ENCODE results near the gene NPLOC4.

The NPLOC4 gene

GRCh38 chr17:81561494-81561885, 75.4 kb downstream of the NPLOC4 start:
- Mint-ChIP-seq H3K4me3 (no peak overlapping the region), H3K27ac (ENCODE audit: low read depth) (no peak overlapping the region), H3K27me3 (no peaks in the 10 kb centered on the region), H3K4me1 (no peaks in the 10 kb centered on the region), H3K9me3 (no peaks in the 10 kb centered on the region), H3K36me3 (ENCODE audit: insufficient read depth) (peaks cover 34% of the 10 kb centered on the region)
- ATAC-seq (replicated peaks; ENCODE audit: extremely low read depth, poor library complexity, severe bottlenecking) (no peak), DNase-seq (ENCODE audit: low spot score in 2 of 2) (no peak)

DNA sequence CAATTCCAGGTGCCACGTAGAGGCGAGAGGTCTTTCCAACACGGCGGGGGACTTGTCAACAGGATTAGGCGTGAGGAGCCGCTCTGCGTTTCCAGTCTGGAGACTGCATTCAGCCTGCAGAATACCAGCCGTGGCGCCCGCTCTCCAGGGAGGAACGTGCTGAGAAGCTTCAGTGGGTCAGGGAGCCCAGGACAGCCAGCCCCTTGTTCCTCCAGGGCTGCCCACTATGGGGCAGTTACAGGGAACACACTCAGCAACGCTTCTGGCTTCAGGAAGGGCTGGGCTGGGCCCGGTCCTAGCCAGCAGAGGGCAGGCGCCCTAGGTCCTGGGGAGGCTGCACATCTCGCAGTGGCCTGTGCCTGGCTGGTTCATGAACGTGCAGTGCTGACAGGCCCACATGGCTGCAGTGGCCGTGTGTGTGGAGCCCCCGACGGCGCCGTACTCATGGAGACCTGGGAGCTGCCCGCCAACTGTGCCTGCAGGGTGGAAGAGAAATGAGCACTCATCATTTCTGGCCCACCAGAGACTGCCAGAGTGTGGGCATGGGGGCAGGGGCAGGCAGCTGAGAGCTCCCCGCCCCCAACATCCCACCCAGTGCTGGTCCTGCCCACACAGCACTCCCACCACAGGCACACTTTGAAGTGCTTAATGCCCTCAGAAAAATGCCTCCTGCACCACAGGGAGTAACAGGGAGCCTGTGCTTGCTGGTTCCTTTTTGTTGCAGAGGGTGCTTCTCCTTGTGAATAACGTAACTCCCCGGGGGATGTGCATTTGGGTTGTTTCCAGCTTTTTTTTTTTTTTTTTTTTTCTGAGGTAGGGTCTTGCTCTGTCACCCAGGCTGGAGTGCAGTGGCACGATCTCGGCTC, 77.7 kb downstream of the NPLOC4 start:
- H3K4me1 Mint-ChIP-seq: peaks cover 2% of the 10 kb centered on the region
- no peaks in the 10 kb centered on the region for H3K9me3 Mint-ChIP-seq
- ATAC-seq (replicated peaks; ENCODE audit: extremely low read depth, poor library complexity, severe bottlenecking): no peak
- no peak overlapping the region for H3K4me3 Mint-ChIP-seq
- H3K27me3 Mint-ChIP-seq: no peaks in the 10 kb centered on the region
- H3K27ac Mint-ChIP-seq (ENCODE audit: low read depth): no peak overlapping the region
- DNase-seq (ENCODE audit: low spot score in 2 of 2): no peak
- peaks cover 23% of the 10 kb centered on the region for H3K36me3 Mint-ChIP-seq (ENCODE audit: insufficient read depth)

- H3K27ac Mint-ChIP-seq (ENCODE audit: low read depth): no peak overlapping the region
- H3K27me3 Mint-ChIP-seq: no peaks in the 10 kb centered on the region
- DNase-seq (ENCODE audit: low spot score in 2 of 2) (no peak), ATAC-seq (replicated peaks; ENCODE audit: extremely low read depth, poor library complexity, severe bottlenecking) (no peak)
- H3K4me1 Mint-ChIP-seq: peaks cover 13% of the 10 kb centered on the region
- H3K4me3 Mint-ChIP-seq: no peak overlapping the region
- no peaks in the 10 kb centered on the region for H3K9me3 Mint-ChIP-seq
- peaks cover 24% of the 10 kb centered on the region for H3K36me3 Mint-ChIP-seq (ENCODE audit: insufficient read depth)
These were observed 78.8 kb downstream of the NPLOC4 start for GRCh38 chr17:81558115-81558468.

GRCh38 chr17:81557276-81558114, 79.4 kb downstream of the NPLOC4 start:
- Mint-ChIP-seq H3K4me1 (peaks cover 16% of the 10 kb centered on the region), H3K27ac (ENCODE audit: low read depth) (no peak overlapping the region), H3K36me3 (ENCODE audit: insufficient read depth) (peaks cover 26% of the 10 kb centered on the region), H3K9me3 (no peaks in the 10 kb centered on the region), H3K4me3 (no peak overlapping the region), H3K27me3 (no peaks in the 10 kb centered on the region)
- no peak for ATAC-seq (replicated peaks; ENCODE audit: extremely low read depth, poor library complexity, severe bottlenecking)
- DNase-seq (ENCODE audit: low spot score in 2 of 2): no peak

DNA sequence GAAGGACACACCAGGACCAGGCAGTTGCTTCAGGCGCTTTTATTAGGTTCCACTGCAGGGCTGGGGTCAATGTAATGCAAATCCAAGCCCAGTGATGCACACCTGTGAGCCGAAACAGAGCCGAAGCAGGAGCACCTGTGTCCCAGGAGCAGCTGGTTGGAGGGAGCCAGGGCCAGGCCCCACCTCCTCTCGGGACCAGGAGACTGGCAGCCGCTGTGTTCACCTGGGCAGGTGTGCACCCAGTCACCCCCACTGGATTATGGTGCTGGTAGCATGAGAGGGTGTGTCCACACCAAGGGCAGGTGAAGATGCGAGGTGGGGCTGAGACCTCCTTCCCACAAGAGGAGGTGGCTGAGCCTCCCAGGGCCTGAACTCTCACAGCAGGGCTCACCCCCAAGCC, 80.0 kb downstream of the NPLOC4 start:
- Mint-ChIP-seq H3K4me3 (no peak overlapping the region), H3K27me3 (no peaks in the 10 kb centered on the region), H3K27ac (ENCODE audit: low read depth) (no peak overlapping the region), H3K9me3 (no peaks in the 10 kb centered on the region), H3K36me3 (ENCODE audit: insufficient read depth) (peaks cover 25% of the 10 kb centered on the region), H3K4me1 (peaks cover 16% of the 10 kb centered on the region)
- ATAC-seq (replicated peaks; ENCODE audit: extremely low read depth, poor library complexity, severe bottlenecking) (no peak), DNase-seq (ENCODE audit: low spot score in 2 of 2) (no peak)

DNA sequence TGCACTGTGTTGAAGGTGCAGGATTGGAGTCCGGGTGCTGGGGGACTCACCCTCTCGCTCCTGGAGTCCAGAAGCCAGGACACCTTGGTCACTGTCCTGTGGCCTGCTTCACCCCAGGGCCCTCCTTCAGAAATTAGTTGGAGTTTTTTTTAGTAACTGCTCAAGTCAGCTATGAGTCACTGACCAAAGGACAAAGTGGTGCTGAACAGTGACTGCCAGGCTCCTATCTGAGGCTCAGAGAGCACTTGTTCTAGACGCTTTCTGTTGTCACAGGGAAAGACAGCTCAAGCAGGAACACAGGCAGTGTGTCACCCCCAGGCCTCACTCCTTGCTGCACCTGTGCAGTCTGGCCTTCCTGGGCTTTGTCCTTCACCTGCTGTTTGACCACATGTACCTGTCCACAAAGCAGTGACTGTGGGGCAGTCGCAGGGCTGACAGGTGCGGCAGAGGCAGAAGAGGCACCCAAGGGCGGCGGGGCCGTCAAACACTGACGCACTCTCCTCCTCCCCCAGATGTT, 80.7 kb downstream of the NPLOC4 start:
- Mint-ChIP-seq H3K27ac (ENCODE audit: low read depth) (no peak overlapping the region), H3K27me3 (no peaks in the 10 kb centered on the region), H3K36me3 (ENCODE audit: insufficient read depth) (peaks cover 24% of the 10 kb centered on the region)

GRCh38 chr17:81553616-81554181, 83.2 kb downstream of the NPLOC4 start:
- peak overlapping the region; percentile 91 for H3K27ac Mint-ChIP-seq (ENCODE audit: low read depth)
- H3K4me1 Mint-ChIP-seq: peaks cover 32% of the 10 kb centered on the region
- no peaks in the 10 kb centered on the region for H3K9me3 Mint-ChIP-seq
- peaks cover 26% of the 10 kb centered on the region for H3K36me3 Mint-ChIP-seq (ENCODE audit: insufficient read depth)
- peak overlapping the region; percentile 84 for H3K4me3 Mint-ChIP-seq
- DNase-seq (ENCODE audit: low spot score in 2 of 2): no peak
- no peaks in the 10 kb centered on the region for H3K27me3 Mint-ChIP-seq
- ATAC-seq (replicated peaks; ENCODE audit: extremely low read depth, poor library complexity, severe bottlenecking): no peak

More for the DNA sequence above, 80.7 kb downstream of the NPLOC4 start:
- ATAC-seq (replicated peaks; ENCODE audit: extremely low read depth, poor library complexity, severe bottlenecking) (no peak), DNase-seq (ENCODE audit: low spot score in 2 of 2) (no peak)
- Mint-ChIP-seq H3K4me1 (peaks cover 20% of the 10 kb centered on the region), H3K4me3 (no peak overlapping the region), H3K9me3 (no peaks in the 10 kb centered on the region)

DNA sequence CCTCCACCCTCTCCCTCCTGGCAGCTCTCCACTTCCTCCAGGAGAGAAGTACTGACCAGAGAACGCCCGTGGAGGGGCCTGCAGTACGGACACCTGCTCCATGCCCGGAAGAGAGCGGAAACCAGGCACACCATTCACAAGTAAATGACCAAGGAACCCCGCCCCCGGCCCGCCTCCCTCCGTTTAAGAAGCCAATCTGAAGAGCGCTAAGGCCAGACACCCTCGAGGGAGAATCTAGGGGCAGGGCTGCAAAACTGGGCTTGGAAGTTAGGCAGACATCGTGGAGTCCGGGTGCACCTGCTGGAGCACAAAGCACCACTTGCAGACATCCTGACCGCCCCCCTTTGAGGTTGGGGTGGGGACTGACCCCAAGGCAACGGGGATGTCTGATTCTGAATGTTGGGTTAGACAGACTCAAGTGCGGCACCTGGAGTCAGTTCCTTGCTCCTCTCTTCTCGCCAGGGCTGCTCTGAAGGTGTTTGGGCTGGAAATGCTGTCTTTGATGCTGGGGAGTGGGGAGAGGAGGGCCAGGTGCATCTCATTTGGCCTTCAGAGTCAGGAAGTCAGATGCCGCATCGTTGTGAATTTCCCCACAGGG, 83.8 kb downstream of the NPLOC4 start:
- ATAC-seq (replicated peaks; ENCODE audit: extremely low read depth, poor library complexity, severe bottlenecking): peak; percentile 81

DNA sequence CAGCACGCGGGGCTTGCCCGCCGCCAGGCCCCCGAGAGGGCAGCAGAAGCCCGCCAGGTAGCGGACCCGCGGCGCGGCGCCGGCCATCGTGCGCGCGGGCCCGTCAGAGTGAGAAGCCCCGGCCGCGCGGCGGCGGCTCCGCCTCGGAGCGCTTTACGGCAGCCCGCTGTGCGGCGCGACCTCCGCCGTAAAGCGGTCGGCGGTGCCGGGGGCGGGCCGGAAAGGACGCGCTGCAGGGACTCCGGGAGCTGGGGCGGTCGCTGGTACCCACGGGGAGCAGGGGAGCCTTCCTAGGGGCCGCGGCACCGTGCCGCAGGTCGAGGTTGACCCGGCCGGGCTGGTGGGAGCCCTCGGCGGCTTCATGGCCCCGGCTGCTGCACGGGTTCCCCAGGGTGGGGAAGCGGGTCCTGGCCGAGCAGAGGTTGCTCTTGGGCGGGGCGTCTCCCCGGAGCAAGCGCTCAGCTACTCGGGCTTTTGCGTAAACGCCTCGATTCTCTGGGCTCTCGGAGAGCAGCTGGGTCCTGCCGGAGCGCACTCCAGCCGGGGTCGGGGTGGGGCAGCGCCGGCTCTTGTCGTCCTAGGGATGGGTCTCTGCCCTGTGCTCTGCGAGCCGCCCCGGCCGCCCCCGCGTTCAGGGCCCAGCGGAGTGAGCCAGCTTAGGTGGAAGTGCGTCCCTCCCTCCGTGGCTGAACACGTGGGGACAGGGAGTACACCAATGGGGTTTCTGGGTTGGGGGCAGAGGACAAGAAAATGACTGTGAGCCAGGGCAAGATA, 84.5 kb downstream of the NPLOC4 start, which contains the start of gene FAAP100:
FAAP100 (minus strand) TSS at position 110 of the 774 bp plus-strand sequence; CDS start at position 87, 23 bp downstream.
- Mint-ChIP-seq H3K27me3 (no peaks in the 10 kb centered on the region), H3K27ac (ENCODE audit: low read depth) (peak within 1 kb of the TSS; percentile 91), H3K4me3 (peak within 1 kb of the TSS; percentile 84), H3K36me3 (ENCODE audit: insufficient read depth) (peaks cover 25% of the 10 kb centered on the region), H3K4me1 (peaks cover 32% of the 10 kb centered on the region), H3K9me3 (no peaks in the 10 kb centered on the region)
- peak; percentile 59 for ATAC-seq (replicated peaks; ENCODE audit: extremely low read depth, poor library complexity, severe bottlenecking)
- peak; percentile 70 to 74 for DNase-seq (ENCODE audit: low spot score in 2 of 2)

More for the DNA sequence above, 83.8 kb downstream of the NPLOC4 start:
- peaks cover 32% of the 10 kb centered on the region for H3K4me1 Mint-ChIP-seq
- H3K27ac Mint-ChIP-seq (ENCODE audit: low read depth): peak overlapping the region; percentile 91
- no peaks in the 10 kb centered on the region for H3K9me3 Mint-ChIP-seq
- peak; percentile 39 to 48 for DNase-seq (ENCODE audit: low spot score in 2 of 2)
- no peaks in the 10 kb centered on the region for H3K27me3 Mint-ChIP-seq
- H3K4me3 Mint-ChIP-seq: peak overlapping the region; percentile 84
- H3K36me3 Mint-ChIP-seq (ENCODE audit: insufficient read depth): peaks cover 26% of the 10 kb centered on the region

DNA sequence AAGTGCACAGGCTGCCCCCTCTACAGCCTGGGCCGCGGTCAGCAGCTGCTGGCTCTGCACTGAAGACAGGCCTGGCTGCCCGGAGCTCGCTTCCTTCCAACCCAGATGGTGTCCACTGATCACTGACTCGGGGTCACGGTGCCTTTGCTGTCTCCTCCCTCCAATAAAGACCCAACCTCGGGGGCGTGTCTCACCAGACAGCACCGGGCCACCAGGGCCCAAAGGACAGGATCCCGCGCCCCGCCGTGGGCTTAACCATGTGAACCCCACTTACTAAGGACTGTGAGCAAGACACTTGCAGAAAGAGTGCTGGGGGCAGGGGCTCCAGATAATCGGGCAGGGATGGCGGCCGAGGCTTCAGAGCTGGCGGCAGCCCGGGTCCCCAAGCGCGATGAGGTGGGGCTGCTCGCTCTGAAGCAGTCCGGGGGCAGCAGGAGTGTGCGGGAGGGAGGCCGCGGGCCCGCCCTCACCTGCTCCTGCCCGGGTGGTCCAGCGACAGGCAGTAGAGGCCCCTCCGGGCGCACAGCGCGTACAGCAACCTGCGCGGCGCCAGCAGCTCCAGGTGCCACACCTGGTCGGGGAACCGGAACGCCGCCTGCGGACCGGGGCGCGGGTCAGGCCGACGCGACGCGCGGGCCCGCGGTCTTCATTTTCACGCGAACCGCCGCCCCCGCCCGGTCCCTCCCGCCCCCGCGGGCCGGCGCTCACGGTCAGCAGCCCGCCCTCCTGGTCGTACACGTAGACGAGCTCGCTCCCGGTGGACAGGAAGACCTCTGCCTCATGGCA, 85.3 kb downstream of the NPLOC4 start:
- H3K36me3 Mint-ChIP-seq (ENCODE audit: insufficient read depth): peaks cover 27% of the 10 kb centered on the region
- H3K4me1 Mint-ChIP-seq: peaks cover 32% of the 10 kb centered on the region
- peak overlapping the region; percentile 84 for H3K4me3 Mint-ChIP-seq
- ATAC-seq (replicated peaks; ENCODE audit: extremely low read depth, poor library complexity, severe bottlenecking) (no peak), DNase-seq (ENCODE audit: low spot score in 2 of 2) (no peak)
- H3K9me3 Mint-ChIP-seq: no peaks in the 10 kb centered on the region
- peak overlapping the region; percentile 38 for H3K27ac Mint-ChIP-seq (ENCODE audit: low read depth)
- no peaks in the 10 kb centered on the region for H3K27me3 Mint-ChIP-seq

- Mint-ChIP-seq H3K9me3 (no peaks in the 10 kb centered on the region), H3K27me3 (no peaks in the 10 kb centered on the region), H3K36me3 (ENCODE audit: insufficient read depth) (peaks cover 29% of the 10 kb centered on the region), H3K27ac (ENCODE audit: low read depth) (peak overlapping the region; percentile 19), H3K4me3 (peak overlapping the region; percentile 84), H3K4me1 (peaks cover 32% of the 10 kb centered on the region)
- ATAC-seq (replicated peaks; ENCODE audit: extremely low read depth, poor library complexity, severe bottlenecking) (no peak), DNase-seq (ENCODE audit: low spot score in 2 of 2) (no peak)
These were observed 86.0 kb downstream of the NPLOC4 start for GRCh38 chr17:81550830-81551457.

All from central memory CD8-positive, alpha-beta T cell (primary cell).